Measurements from ENCODE around the gene PTGES3.

- TF ChIP-seq ZNF70 (CRISPR knock-in tag; IDR thresholded peaks at IDR 0.05) = no peak
- no peak for TF ChIP-seq OSR1 (CRISPR knock-in tag; IDR thresholded peaks at IDR 0.05)
- no peak for TF ChIP-seq TSHZ2 (CRISPR knock-in tag; IDR thresholded peaks at IDR 0.05)
- TF ChIP-seq TOX (CRISPR knock-in tag; IDR thresholded peaks at IDR 0.05; ENCODE audit: borderline replicate concordance) = no peak
- TF ChIP-seq ZFP30 (CRISPR knock-in tag; IDR thresholded peaks at IDR 0.05) = no peak
- TF ChIP-seq ARNTL (CRISPR knock-in tag; IDR thresholded peaks at IDR 0.05; ENCODE audit: borderline replicate concordance, low read depth) = no peak
Measured at GRCh38 chr12:56661560-56661959, 26.5 kb downstream of the PTGES3 start.
